NCI-H226 (cell line): ENCODE measurements around the gene CEBPE.

ENCODE experiments used
- DNase-seq: peaks from one replicate; pipeline ENCODE4 v3.0.0-alpha.2; 2015

The CEBPE gene

GRCh38 chr14:23101986-23102625 is 16.9 kb downstream of the CEBPE start:
- DNase-seq, result no peak

GRCh38 chr14:23101213-23101970 is 17.7 kb downstream of the CEBPE start:
- no peak for DNase-seq

GRCh38 chr14:23099212-23099861 is 19.7 kb downstream of the CEBPE start:
- DNase-seq, result no peak

DNA sequence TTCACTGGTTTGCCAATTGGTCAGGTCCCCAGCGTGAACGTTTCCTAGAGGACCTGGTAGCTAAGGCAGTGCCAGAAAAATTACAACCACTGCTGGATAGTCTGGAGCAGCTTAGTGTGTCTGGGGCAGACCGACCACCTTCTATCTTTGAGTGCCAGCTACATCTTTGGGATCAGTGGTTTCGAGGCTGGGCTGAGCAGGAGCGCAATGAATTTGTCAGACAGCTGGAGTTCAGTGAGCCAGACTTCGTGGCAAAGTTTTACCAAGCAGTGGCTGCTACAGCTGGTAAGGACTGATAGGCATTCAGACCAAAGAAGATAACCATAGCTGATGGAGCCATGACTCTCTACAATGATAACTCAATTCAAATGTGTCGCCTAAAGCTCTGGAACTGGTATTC is 21.3 kb downstream of the CEBPE start:
- no peak for DNase-seq

GRCh38 chr14:23095196-23096108 is 23.6 kb downstream of the CEBPE start, which contains the start of gene C14orf119:
Gene C14orf119, plus strand, starts transcription at chr14:23095505. Its CDS starts 2,154 bp downstream, at chr14:23097659.
- DNase-seq, result peak; percentile 96

DNA sequence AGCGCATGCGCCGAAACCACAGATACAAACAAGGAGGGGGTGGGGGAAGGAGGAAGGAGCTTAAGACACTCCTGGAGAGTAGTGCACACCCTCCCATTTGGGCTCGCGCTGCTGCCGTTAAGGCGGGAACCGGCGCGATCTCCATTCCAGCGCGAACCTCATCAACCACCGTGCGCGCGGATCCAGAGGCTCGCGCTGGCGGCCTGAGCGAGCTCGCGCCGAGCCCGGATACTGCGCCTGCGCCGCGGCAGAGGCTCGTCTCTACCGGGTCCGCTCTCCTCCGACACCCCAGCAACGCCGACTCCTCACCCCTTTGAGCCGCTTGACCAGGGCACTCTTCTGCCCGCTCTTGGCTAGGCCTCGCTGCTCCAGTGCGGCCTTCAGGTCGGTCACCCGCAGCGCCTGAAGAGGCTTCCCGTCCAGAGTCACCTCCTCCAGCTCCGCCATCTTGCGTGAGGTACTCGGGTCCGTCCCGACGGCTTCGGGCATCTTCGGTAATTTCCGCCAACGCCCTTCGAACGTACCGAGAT is 24.3 kb downstream of the CEBPE start, which contains the start of gene ACIN1:
Gene ACIN1, minus strand, starts transcription at position 471 of the 530 bp plus-strand sequence. Its CDS starts 24 bp downstream, at position 447.
- peak; percentile 70 for DNase-seq

GRCh38 chr14:23093991-23094665 is 24.9 kb downstream of the CEBPE start:
- DNase-seq, result no peak

DNA sequence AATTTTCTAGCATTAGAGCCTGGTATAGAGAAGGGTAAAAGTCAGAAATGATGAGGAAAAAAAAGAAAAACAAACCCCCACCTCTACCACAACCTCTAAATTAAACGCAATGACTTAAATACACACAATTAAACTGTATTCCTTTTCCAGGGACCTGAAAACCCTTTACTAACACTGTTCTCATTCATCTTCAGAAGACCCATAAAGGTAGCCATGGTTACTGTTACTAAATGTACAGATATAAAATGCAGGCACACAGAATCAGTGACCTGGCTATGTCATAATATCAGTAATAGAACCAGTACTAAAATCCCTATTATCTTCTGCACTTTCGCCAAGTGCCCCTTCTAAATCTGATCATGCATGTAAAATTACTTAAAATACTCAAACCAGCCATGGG is 25.5 kb downstream of the CEBPE start:
- DNase-seq, result no peak

DNA sequence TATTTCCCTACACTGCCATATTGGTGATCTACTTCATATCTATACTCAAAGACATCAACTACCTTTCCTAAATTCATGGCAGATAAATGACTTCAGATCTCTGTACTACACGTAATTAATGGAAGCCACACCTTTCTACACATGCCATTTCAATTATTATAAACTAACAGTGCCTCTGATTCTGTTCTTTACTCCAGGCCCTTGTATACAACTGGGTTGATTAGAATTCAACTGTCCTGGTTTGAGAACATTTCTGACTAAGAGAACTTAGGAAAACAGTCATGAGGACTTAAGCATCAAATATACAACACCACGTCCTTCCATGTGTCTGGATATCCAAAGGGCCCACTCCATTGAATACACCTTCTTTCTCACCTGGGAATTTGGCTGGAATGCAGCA is 26.0 kb downstream of the CEBPE start:
- DNase-seq, result no peak

DNA sequence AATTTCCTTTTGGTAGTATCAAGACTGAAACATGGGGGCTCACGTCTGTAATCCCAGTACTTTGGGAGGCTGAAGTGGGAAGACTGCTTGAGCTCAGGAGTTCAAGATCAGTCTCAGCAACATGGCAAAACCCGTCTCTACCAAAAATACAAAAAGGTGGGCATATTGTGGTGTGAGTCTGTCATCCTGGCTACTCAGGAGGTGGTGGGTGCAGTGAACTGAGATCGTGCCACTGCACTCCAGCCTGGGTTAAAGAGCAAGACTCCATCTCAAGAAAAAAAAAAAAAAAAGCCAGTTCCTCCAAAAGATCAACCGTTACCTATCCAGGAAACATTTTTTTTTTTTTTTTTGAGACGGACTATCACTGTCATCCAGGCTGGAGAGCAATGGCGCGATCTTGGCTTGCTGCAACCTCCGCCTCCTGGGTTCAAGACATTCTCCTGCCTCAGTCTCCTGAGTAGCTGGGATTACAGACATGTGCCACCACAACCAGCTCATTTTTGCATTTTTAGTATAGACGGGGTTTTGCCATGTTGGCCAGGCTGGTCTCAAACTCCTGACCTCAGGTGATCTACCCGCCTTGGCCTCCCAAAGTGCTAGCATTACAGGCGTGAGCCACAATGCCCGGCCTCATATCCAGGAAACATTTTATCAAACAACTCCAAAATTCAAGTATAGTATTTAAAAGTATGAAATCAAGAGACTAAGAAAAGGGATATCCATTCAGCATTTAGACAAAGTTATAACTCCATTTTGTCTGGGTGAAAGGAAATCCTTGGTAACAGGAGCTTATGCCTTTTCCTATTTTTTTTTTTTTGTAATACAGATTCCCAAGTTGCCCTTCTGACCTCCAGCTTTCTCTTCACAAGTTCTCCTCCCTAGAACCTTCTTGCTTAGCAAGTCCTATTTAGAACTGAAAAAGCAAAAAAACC is 27.5 kb downstream of the CEBPE start:
- DNase-seq, result no peak

GRCh38 chr14:23090254-23090636 is 28.8 kb downstream of the CEBPE start:
- DNase-seq, result no peak

DNA sequence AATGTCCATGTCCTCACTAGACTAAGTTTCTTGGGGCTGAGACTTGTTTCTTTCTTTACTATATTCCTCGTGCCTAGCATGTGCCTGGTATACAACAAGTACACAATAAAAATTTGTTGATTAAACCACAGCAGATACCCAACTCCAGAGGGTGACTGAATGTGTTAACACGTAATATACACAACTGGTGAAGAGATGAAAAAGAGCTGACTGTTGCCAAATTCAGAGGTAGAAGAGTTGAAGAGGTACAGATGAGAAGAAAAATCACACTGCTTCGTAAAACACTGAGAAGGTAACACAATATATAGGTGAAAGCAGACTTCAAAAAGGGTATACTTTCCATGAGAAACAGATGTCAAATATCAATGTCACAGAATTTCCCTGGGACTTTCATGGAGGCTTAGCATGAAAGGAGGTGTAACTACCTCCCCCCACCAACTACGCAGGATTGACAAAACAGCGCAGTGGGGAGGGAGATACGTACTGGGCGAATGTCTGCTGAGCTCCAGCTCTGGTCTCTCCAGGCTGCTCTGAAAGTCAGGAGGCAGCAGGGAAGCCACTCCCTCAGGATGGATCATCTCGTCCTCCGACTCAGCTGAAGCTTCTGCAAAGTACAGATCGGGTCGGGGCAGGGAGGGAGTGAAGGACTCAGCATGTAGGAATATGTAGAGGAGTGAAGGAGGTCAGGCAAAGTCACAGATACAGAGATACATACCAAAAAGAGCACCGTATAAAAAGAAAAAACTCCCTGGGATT is 29.4 kb downstream of the CEBPE start:
- DNase-seq, result no peak

GRCh38 chr14:23086565-23086964 is 32.5 kb downstream of the CEBPE start:
- DNase-seq, result no peak

GRCh38 chr14:23085458-23085857 is 33.6 kb downstream of the CEBPE start:
- no peak for DNase-seq

DNA sequence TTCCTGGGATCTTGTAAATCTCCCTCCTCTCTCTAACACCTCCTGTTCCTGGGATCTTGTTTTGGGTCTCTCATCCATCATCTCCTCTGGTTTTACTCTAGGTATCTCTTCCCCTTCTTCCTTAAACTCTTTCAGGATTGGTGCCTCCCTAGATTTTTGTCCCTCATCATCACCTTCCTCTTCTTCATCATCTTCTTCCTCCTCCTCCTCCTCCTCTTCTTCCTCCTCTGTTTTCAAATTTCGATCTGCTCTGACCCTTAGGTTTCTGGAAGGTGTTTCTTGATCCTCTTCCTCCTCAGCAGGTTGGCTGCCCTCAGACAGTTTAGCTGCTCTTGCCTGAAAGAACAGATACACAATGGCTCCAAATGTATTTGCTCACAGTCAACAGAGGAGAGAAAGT is 38.6 kb downstream of the CEBPE start:
- no peak for DNase-seq

GRCh38 chr14:23079716-23080115 is 39.3 kb downstream of the CEBPE start:
- DNase-seq, result no peak

GRCh38 chr14:23078692-23079116 is 40.4 kb downstream of the CEBPE start:
- peak; percentile 93 for DNase-seq

GRCh38 chr14:23077962-23078361 is 41.1 kb downstream of the CEBPE start:
- no peak for DNase-seq

GRCh38 chr14:23076785-23077408 is 42.2 kb downstream of the CEBPE start:
- DNase-seq, result peak; percentile 27
